ENCODE data around the gene BCL2.

GRCh38 chr18:63317556-63317946 is 2.0 kb downstream of the BCL2 start:
- TF ChIP-seq CTCF (IDR thresholded peaks at IDR 0.05): no peak
- TF ChIP-seq POLR2A (IDR thresholded peaks at IDR 0.05): no peak
- TF ChIP-seq EP300 (IDR thresholded peaks at IDR 0.05; ENCODE audit: low read depth): no peak
- no peak for TF ChIP-seq POLR2AphosphoS5 (IDR thresholded peaks at IDR 0.05)

Data from transverse colon (tissue), 4 donors.